ENCODE data around the gene TARDBP. TPM values are rescaled to one million over a fixed set of nuclear protein-coding genes. Genes with fewer than 3 reads are reported as not detected.

The TARDBP gene
- total RNA-seq (100 to 1,000 TPM in 1 of 2 donors, 10 to 100 TPM in 1; 59.2 to 109 TPM), polyA plus RNA-seq (ENCODE audit: insufficient read length in 2 of 2) (100 to 1,000 TPM; 210 to 215 TPM)
- long read RNA-seq, donor 1, full-length matches to known transcripts, result 56 of 56 reads
- long read RNA-seq, donor 1, partial matches to known transcripts, result 0 of 56 reads
- long read RNA-seq, donor 1, other reads (novel, unspliced or antisense), result 0 of 56 reads
- long read RNA-seq, donor 2, full-length matches to known transcripts, result 22 of 22 reads
- long read RNA-seq, donor 2, partial matches to known transcripts, result 0 of 22 reads
- long read RNA-seq, donor 2, other reads (novel, unspliced or antisense), result 0 of 22 reads
- long read RNA-seq, donor 3, full-length matches to known transcripts, result 25 of 25 reads
- long read RNA-seq, donor 3, partial matches to known transcripts, result 0 of 25 reads
- long read RNA-seq, donor 3, other reads (novel, unspliced or antisense), result 0 of 25 reads
- long read RNA-seq, donor 4, full-length matches to known transcripts, result 60 of 73 reads
- long read RNA-seq, donor 4, partial matches to known transcripts, result 13 of 73 reads
- long read RNA-seq, donor 4, other reads (novel, unspliced or antisense), result 0 of 73 reads

GRCh38 chr1:11012260-11013159, at the start of gene TARDBP:
Gene TARDBP, plus strand, starts transcription at chr1:11012654. Its CDS starts 1,074 bp downstream, at chr1:11013728.
- peaks cover 16% of the 10 kb centered on the region for H3K4me1 ChIP-seq (ENCODE audit: control insufficient read depth, insufficient read depth, low read length)
- DNase-seq (ENCODE audit: low read depth in 4 of 6, low spot score in 6 of 6), result peak; percentile 85 to 97 (median 91)
- peak within 1 kb of the TSS; percentile 94 for H3K27ac ChIP-seq (ENCODE audit: low read depth, low read length)
- no peaks in the 10 kb centered on the region for H3K9me3 ChIP-seq (ENCODE audit: control insufficient read depth, insufficient read depth, low read length)
- peaks cover 34% of the 10 kb centered on the region for H3K36me3 ChIP-seq (ENCODE audit: control insufficient read depth, insufficient read depth, low read length)
- peak within 1 kb of the TSS; percentile 97 for H3K4me3 ChIP-seq (ENCODE audit: low read depth, low read length)
- under 1% methylated on average over 90 of the region's 94 CpGs for WGBS (ENCODE audit: insufficient coverage)
- H3K27me3 ChIP-seq (ENCODE audit: control insufficient read depth, insufficient read depth, low read length), result no peaks in the 10 kb centered on the region

- no peaks in the 10 kb centered on the region for H3K9me3 ChIP-seq (ENCODE audit: control insufficient read depth, insufficient read depth, low read length)
- 78% methylated on average over 4 of the region's 10 CpGs for WGBS (ENCODE audit: insufficient coverage)
- H3K27me3 ChIP-seq (ENCODE audit: control insufficient read depth, insufficient read depth, low read length), result peaks cover 2% of the 10 kb centered on the region
- H3K36me3 ChIP-seq (ENCODE audit: control insufficient read depth, insufficient read depth, low read length), result no peaks in the 10 kb centered on the region
- peaks cover 36% of the 10 kb centered on the region for H3K4me1 ChIP-seq (ENCODE audit: control insufficient read depth, insufficient read depth, low read length)
- no peak for DNase-seq (ENCODE audit: low read depth in 4 of 6, low spot score in 6 of 6)
- H3K4me3 ChIP-seq (ENCODE audit: low read depth, low read length), result no peak overlapping the region
- H3K27ac ChIP-seq (ENCODE audit: low read depth, low read length), result no peak overlapping the region
These were observed 46.8 kb upstream of the TARDBP start for GRCh38 chr1:10965546-10966226.

GRCh38 chr1:10967090-10967489, 45.4 kb upstream of the TARDBP start:
- H3K27ac ChIP-seq (ENCODE audit: low read depth, low read length), result no peak overlapping the region
- WGBS (ENCODE audit: insufficient coverage), result 87% methylated on average over 1 of the region's 3 CpGs

GRCh38 chr1:10968411-10968826, 44.0 kb upstream of the TARDBP start:
- Histone ChIP-seq H3K4me1 (ENCODE audit: control insufficient read depth, insufficient read depth, low read length) (peaks cover 14% of the 10 kb centered on the region), H3K27me3 (ENCODE audit: control insufficient read depth, insufficient read depth, low read length) (peaks cover 2% of the 10 kb centered on the region), H3K9me3 (ENCODE audit: control insufficient read depth, insufficient read depth, low read length) (no peaks in the 10 kb centered on the region), H3K36me3 (ENCODE audit: control insufficient read depth, insufficient read depth, low read length) (no peaks in the 10 kb centered on the region), H3K27ac (ENCODE audit: low read depth, low read length) (no peak overlapping the region), H3K4me3 (ENCODE audit: low read depth, low read length) (no peak overlapping the region)
- 20% methylated on average over 10 of the region's 13 CpGs for WGBS (ENCODE audit: insufficient coverage)
- peak in 2 of 6 donors; percentile 49 to 81 for DNase-seq (ENCODE audit: low read depth in 4 of 6, low spot score in 6 of 6)

More at GRCh38 chr1:10967090-10967489, 45.4 kb upstream of the TARDBP start:
- Histone ChIP-seq H3K9me3 (ENCODE audit: control insufficient read depth, insufficient read depth, low read length) (no peaks in the 10 kb centered on the region), H3K36me3 (ENCODE audit: control insufficient read depth, insufficient read depth, low read length) (no peaks in the 10 kb centered on the region), H3K4me3 (ENCODE audit: low read depth, low read length) (no peak overlapping the region), H3K4me1 (ENCODE audit: control insufficient read depth, insufficient read depth, low read length) (peaks cover 22% of the 10 kb centered on the region), H3K27me3 (ENCODE audit: control insufficient read depth, insufficient read depth, low read length) (peaks cover 2% of the 10 kb centered on the region)
- DNase-seq (ENCODE audit: low read depth in 4 of 6, low spot score in 6 of 6), result no peak

- Histone ChIP-seq H3K27ac (ENCODE audit: low read depth, low read length) (no peak overlapping the region), H3K27me3 (ENCODE audit: control insufficient read depth, insufficient read depth, low read length) (peaks cover 2% of the 10 kb centered on the region), H3K9me3 (ENCODE audit: control insufficient read depth, insufficient read depth, low read length) (no peaks in the 10 kb centered on the region), H3K4me3 (ENCODE audit: low read depth, low read length) (no peak overlapping the region), H3K4me1 (ENCODE audit: control insufficient read depth, insufficient read depth, low read length) (peaks cover 20% of the 10 kb centered on the region), H3K36me3 (ENCODE audit: control insufficient read depth, insufficient read depth, low read length) (no peaks in the 10 kb centered on the region)
- no peak for DNase-seq (ENCODE audit: low read depth in 4 of 6, low spot score in 6 of 6)
- WGBS (ENCODE audit: insufficient coverage), result 64% methylated on average over 12 of the region's 14 CpGs
These were observed 43.0 kb upstream of the TARDBP start for GRCh38 chr1:10969267-10969970.

DNA sequence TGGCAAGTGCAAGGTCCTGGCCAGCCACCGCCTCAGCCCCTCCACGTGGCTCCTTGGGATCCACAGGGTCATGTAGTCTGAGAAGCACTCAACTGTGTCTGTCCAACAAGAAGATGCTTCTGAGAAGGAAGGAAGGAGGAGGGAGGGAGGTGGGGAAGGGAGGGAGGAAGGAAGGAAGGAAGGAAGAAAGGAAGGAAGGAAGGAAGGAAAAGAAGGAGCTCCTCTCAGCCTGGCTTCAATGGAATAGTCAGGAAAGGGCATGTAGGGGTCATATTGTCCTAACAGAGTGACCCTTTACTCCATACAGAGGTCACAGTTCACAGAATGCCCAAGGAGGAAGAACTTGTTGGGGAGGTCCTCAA, 42.5 kb upstream of the TARDBP start:
- Histone ChIP-seq H3K4me3 (ENCODE audit: low read depth, low read length) (no peak overlapping the region), H3K27me3 (ENCODE audit: control insufficient read depth, insufficient read depth, low read length) (peaks cover 2% of the 10 kb centered on the region), H3K9me3 (ENCODE audit: control insufficient read depth, insufficient read depth, low read length) (no peaks in the 10 kb centered on the region), H3K27ac (ENCODE audit: low read depth, low read length) (no peak overlapping the region), H3K36me3 (ENCODE audit: control insufficient read depth, insufficient read depth, low read length) (no peaks in the 10 kb centered on the region), H3K4me1 (ENCODE audit: control insufficient read depth, insufficient read depth, low read length) (peaks cover 20% of the 10 kb centered on the region)
- WGBS (ENCODE audit: insufficient coverage), result 63% methylated on average over 1 of the region's 2 CpGs
- DNase-seq (ENCODE audit: low read depth in 4 of 6, low spot score in 6 of 6), result no peak

GRCh38 chr1:10973552-10973951, 38.9 kb upstream of the TARDBP start:
- Histone ChIP-seq H3K27me3 (ENCODE audit: control insufficient read depth, insufficient read depth, low read length) (peaks cover 2% of the 10 kb centered on the region), H3K36me3 (ENCODE audit: control insufficient read depth, insufficient read depth, low read length) (no peaks in the 10 kb centered on the region), H3K4me1 (ENCODE audit: control insufficient read depth, insufficient read depth, low read length) (peaks cover 26% of the 10 kb centered on the region), H3K9me3 (ENCODE audit: control insufficient read depth, insufficient read depth, low read length) (no peaks in the 10 kb centered on the region), H3K4me3 (ENCODE audit: low read depth, low read length) (no peak overlapping the region), H3K27ac (ENCODE audit: low read depth, low read length) (no peak overlapping the region)
- no peak for DNase-seq (ENCODE audit: low read depth in 4 of 6, low spot score in 6 of 6)
- 44% methylated on average over 9 of the region's 10 CpGs for WGBS (ENCODE audit: insufficient coverage)

DNA sequence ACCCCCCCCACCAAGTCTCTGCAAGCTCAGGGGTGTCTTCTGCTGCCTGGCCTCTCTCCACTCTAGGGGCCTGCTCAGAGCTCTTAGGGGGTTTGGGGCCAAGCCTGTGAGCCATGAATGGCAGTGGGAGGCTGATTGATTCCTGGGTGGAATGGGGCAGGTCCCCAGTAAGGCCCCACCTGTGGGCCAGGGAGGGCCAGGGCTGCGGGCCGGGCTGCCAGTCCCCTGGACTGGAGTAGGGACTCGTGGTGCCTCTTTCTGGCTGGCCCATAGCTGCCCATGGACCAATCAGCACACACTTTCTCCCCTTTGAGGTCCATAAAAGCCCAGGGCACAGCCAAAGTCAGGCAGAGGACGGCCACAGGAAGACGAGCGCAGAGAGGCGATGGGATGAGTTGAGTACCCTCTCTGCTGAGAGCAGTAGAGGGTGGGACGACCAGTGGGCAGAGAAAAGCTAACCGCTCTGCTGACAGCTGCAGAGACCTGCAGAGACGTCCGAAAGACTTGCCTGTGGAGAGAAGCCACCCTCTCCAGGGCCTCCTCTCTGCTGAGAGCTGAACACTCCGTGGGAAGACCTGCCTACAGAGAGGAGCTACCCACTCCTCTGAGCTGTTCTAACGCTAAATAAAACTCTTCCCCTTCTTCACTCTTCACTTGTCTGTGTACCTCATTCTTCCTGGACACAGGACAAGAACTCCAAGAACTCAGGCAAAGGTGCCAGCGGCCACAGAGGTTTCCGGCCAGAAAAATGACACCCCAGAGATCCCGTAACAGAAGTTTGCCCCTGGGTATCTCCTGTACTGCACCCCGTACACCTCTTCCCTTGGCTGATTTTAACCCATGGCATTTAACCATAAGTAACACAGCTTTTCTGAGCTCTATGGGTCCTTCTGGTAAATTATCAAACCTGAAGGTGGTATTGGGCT, 38.2 kb upstream of the TARDBP start:
- Histone ChIP-seq H3K9me3 (ENCODE audit: control insufficient read depth, insufficient read depth, low read length) (no peaks in the 10 kb centered on the region), H3K4me1 (ENCODE audit: control insufficient read depth, insufficient read depth, low read length) (peaks cover 28% of the 10 kb centered on the region), H3K4me3 (ENCODE audit: low read depth, low read length) (no peak overlapping the region), H3K27me3 (ENCODE audit: control insufficient read depth, insufficient read depth, low read length) (no peaks in the 10 kb centered on the region), H3K27ac (ENCODE audit: low read depth, low read length) (no peak overlapping the region), H3K36me3 (ENCODE audit: control insufficient read depth, insufficient read depth, low read length) (no peaks in the 10 kb centered on the region)
- WGBS (ENCODE audit: insufficient coverage), result 90% methylated on average over 15 of the region's 17 CpGs
- DNase-seq (ENCODE audit: low read depth in 4 of 6, low spot score in 6 of 6), result no peak
